NCI-H187 treated with DMSO at 0.1 percent for 48 hours (cell line): ENCODE results near the gene RNF213.

Experiments
- DNase-seq: peaks from one replicate; lab custom pipeline; 2025; lab: John Stamatoyannopoulos, UW

Gene RNF213

DNA sequence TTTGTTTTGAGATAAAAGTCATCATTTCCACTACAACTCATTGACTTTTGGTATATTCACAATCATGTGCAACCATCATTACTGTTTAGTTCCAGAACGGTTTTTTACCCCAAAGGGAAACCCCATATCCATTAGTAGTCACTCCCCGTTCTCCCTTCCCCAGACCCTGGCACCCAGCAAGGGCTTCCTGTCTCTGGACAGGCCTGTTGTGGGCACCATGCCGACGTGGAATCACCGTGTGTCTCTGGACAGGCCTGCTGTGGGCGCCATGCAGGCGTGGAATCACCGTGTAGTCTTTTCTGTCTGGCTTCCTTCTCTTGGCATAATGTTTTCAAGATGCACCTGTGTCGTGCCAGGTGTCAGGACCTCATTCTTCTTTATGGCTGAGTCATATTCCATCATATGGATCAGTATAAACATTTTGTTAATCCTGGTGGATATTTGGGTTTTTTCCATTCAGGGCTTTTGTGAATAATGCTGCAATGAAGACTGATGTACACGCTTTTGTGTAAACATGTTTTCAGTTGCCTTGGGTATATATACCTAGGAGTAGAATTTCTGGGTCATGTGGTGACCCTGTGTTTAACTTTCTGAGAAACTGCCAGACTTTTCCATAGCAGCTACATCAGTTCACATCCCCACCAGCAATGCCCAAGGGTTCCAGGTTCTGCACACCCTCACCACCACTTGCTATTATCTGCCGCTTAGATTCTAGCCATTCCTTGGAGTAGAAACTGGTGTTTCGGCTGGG, 173.4 kb downstream of the RNF213 start:
- DNase-seq = no peak

- no peak for DNase-seq
Observed at GRCh38 chr17:80437532-80437931, 176.9 kb downstream of the RNF213 start.

GRCh38 chr17:80438806-80439205, 178.2 kb downstream of the RNF213 start:
- DNase-seq = no peak

GRCh38 chr17:80439499-80439898, 178.8 kb downstream of the RNF213 start:
- no peak for DNase-seq

DNA sequence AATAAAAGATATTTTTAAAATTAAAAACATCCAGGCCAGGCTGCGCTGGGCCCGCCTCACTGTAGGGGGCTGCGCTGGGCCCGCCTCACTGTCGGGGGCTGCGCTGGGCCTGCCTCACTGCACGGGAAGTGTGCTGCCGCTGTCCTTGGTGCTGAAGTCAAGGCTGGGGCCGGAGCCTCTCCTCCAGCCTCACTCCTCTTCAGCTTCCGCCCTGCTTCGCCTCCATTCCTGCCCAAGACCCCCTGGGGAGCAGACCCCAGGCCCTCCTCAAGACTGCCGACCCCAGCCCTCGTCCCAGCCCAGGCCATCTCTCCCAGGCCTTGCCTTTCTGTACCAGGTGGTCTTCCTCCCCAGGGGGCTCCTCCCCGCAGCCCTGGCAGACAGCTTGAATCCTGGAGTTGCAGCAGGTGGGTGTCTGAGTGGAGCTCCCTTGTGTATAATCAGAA, 180.5 kb downstream of the RNF213 start:
- DNase-seq = no peak

- no peak for DNase-seq
Observed at GRCh38 chr17:80441598-80442322, 181.1 kb downstream of the RNF213 start.

DNA sequence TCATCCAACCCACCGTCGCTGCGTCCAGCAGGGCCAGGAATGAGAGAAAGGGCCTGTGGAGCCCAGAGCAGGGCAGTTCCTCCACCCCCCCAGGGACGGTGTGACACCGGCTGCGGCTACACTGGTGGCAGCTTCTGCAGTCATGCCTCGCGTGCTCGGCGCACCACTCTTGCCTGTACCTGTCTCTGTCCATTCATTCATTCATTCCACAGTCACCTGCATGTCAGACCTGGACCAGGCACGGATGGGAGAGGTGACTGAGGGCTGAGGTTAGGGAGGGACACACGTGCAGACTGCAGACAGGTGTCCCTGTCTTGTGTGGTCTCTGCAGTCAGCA, 181.6 kb downstream of the RNF213 start:
- no peak for DNase-seq

- DNase-seq = no peak
Observed at GRCh38 chr17:80442764-80443163, 182.1 kb downstream of the RNF213 start.

DNA sequence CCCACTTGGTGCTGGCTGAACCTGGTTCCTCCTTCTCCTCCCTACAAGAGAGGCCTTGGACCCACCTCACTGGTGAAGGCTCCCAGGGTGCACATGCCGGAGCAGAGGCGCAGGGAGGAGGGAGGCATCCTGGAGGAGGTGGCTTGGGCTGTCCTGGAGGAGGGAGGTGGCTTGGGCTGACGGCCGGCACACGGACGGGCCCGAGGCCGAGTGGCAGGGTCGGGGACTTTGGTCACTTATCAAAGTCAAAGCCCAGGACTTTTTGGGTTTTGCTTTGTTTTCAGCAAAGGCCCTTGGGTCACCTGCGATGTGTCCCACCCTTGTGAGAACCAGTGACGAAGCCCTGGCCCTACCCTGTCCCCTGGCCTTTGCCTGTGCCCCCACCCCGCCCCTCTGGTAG, 182.8 kb downstream of the RNF213 start:
- DNase-seq = no peak

- no peak for DNase-seq
Observed at GRCh38 chr17:80443916-80444643, 183.4 kb downstream of the RNF213 start.

DNA sequence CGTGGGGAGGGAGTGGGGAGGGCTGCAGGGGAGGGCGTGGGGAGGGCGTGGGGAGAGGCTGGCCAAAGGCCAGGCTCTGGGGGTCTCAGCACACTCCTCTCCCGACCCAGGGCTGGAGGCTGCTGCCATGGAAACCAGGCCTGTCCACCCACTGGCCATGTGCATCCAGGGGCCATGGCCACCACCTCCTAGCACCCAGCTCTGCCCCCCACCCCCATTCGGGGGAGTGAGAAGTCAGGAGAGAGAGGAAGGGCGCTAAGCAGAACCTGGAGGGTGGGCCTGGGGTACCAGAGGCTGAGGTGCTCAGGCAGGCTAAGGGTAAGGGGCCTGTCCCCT, 184.0 kb downstream of the RNF213 start:
- no peak for DNase-seq

- no peak for DNase-seq
Observed at GRCh38 chr17:80445007-80445725, 184.5 kb downstream of the RNF213 start.

GRCh38 chr17:80445726-80446110, 185.1 kb downstream of the RNF213 start:
- no peak for DNase-seq

DNA sequence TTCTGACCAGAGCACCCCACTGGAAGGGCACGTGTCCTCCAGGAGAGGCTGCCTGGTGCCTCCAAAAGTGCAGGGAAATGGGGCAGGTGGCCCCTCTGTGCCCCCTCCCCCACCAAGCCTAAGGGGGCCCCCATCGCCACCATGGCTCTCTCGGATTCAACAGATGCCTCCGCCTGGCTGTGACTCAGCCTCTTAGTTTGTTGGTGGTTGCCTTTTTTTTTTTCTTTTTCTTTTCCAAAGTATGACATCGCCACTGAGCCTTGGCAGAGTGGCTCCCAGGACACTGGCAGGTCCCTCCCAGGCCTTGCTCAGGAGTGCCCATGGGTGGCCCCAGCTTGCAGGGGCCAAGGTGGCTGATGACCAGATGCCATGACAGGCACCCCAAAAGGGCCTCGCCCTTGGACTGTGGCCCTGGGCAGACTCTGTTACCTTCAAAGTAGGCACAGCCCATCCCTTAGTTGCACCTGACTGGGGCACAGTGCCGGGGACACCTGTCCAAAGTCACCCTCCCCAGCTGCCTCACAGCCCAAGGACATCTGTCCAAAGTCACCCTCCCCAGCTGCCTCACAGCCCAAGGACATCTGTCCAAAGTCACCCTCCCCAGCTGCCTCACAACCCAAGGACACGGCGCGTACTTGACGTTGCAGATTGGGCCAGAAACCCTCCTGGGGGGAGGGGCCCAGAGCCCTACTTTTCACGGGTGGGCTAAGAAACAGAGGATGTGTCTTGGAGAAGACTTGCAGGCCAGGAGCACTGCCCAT, 186.2 kb downstream of the RNF213 start:
- no peak for DNase-seq

GRCh38 chr17:80447790-80448189, 187.1 kb downstream of the RNF213 start:
- no peak for DNase-seq
